ENCODE measurements around the gene APBA3. TPM values are rescaled to one million over a fixed set of nuclear protein-coding genes. Genes with fewer than 3 reads are reported as not detected.

APBA3 gene, protein sequence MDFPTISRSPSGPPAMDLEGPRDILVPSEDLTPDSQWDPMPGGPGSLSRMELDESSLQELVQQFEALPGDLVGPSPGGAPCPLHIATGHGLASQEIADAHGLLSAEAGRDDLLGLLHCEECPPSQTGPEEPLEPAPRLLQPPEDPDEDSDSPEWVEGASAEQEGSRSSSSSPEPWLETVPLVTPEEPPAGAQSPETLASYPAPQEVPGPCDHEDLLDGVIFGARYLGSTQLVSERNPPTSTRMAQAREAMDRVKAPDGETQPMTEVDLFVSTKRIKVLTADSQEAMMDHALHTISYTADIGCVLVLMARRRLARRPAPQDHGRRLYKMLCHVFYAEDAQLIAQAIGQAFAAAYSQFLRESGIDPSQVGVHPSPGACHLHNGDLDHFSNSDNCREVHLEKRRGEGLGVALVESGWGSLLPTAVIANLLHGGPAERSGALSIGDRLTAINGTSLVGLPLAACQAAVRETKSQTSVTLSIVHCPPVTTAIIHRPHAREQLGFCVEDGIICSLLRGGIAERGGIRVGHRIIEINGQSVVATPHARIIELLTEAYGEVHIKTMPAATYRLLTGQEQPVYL
- 10 to 100 TPM; 54.5 to 61.9 TPM for total RNA-seq

DNA sequence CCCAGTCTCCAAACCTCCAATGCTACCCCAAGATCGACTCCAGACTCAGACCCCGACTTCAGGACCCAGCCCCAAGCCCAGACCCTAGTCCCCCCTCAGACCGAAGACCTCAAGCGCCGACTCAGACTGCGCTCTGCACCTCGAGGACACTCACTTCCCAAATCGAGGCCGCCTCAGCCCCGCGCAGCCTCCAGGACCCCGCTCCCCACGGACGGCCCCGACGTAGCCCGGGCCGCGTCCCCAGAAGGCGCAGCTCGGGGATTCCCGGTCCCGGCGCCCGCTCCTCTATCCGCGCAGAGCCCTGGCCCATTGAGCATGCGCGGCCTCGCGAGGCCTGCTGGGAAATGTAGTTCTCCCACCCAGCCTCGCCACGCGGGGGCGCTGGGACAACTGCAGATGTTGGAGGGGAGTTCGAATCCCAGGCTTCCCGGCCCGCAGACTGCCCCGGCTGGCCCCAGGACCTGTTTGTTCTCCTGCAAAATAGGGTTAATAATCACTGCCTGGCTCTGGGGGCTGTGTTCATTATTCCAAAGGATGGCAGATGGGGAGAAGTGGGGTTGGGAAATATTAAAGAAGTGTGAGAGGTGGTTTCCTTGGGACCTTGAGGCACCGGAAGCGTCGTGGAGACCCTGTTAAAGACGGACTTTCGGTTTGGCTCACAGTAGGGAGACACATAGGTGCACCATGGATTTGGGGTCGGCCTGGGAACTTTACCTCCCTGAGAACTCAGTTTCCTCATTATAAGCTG is at the start of gene APBA3:
Gene APBA3 (minus strand): TSS at position 311 of the 748 bp plus-strand sequence. CDS start 1,428 bp downstream, outside the sequence.
- Mint-ChIP-seq H3K36me3 (peaks cover 10% of the 10 kb centered on the region), H3K27ac (peak within 1 kb of the TSS; percentile 100), H3K4me1 (peaks cover 21% of the 10 kb centered on the region), H3K4me3 (peak within 1 kb of the TSS; percentile 99), H3K27me3 (no peaks in the 10 kb centered on the region), H3K9me3 (peaks cover 1% of the 10 kb centered on the region)
- POLR2A ChIA-PET: interaction anchor here (0.6 to 4.1 kb wide), 8 partner anchors 18 to 554 kb away, joined by 3 to 54 read pairs (median 6); no protein-coding TSS in a partner anchor
- DNase-seq (peak; percentile 99), ATAC-seq (ENCODE audit: low read depth) (peak; percentile 55)

DNA sequence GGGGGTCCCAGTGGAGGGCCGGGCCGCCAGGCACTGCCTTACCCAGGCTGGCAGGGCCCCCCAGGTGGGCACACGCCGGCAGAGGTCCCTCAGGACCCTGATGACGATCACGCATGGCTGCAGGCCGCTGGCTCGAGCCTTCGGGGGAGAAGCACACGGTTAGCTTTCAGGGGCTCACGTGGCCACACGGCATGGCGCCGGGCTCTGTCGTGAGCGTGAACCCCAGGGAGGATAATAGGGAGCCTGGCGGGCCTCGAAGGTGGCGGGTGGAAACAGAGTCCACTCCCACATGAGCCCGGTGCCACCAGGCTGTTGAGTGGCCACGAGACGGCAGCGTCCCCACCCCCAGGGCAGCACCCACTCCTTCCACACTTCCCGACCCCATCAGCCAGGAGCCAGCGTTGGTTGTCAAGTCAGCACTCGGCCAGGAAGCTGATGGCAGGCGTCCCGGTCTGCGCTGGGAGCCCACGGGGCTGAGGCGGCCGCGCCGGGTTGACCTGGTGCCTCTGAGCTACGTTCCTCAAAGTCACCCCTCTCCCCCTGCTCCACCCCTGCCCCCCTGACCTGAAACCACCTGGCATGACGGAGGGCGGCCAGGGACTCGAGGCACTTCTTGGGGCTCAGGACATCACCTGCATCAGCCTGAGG is 49.3 kb upstream of the APBA3 start:
- no peaks in the 10 kb centered on the region for H3K27me3 Mint-ChIP-seq
- H3K27ac Mint-ChIP-seq: no peak overlapping the region
- peaks cover 31% of the 10 kb centered on the region for H3K4me1 Mint-ChIP-seq
- no peak for ATAC-seq (ENCODE audit: low read depth)
- peaks cover 2% of the 10 kb centered on the region for H3K9me3 Mint-ChIP-seq
- no peak overlapping the region for H3K4me3 Mint-ChIP-seq
- peaks cover 2% of the 10 kb centered on the region for H3K36me3 Mint-ChIP-seq
- POLR2A ChIA-PET: interaction anchor here (2.8 kb wide), 1 partner anchor 49 kb away, joined by 47 read pairs; the partner anchor contains the start of genes APBA3 and MRPL54
- DNase-seq: no peak

DNA sequence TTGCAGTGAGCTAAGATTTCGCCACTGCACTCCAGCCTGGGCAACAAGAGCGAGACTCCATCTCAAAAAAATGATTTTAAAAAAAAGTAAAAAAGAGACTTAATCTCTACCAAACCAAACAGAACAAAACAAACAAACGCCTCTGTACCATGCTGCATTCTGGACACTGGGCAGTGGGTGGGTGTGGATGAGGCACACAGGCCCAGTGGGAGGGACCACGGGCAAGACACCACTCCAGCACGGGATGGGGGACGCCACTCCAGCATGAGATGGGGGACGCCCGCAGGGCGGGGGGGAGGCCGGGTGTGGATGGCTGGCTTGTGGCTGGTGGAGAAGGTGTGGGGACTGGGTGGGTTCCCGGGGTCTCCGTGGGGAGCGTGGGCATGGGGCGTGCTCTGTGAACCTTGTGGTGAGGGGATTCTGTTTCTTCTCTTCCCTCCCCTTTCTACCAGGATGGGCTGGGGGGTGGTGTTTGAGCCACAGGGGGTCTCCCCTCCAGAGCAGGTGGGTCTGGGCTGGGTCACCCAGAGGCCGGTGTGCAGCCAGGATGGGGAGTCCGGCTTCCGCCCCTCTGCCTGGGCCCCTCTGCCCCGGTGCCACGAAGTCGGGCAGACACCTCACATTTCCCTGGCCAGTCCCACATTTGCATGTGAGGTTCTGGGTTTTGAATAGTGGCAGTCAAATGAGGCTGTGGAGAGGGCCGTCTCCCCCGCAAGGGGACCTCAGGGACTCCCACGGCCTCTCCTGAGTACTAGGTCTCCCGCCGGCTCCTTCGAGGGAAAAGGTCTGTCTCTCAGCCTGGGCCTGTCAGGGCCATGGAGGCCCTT is 48.6 kb upstream of the APBA3 start:
- no peak overlapping the region for H3K27ac Mint-ChIP-seq
- H3K4me1 Mint-ChIP-seq: peaks cover 33% of the 10 kb centered on the region

DNA sequence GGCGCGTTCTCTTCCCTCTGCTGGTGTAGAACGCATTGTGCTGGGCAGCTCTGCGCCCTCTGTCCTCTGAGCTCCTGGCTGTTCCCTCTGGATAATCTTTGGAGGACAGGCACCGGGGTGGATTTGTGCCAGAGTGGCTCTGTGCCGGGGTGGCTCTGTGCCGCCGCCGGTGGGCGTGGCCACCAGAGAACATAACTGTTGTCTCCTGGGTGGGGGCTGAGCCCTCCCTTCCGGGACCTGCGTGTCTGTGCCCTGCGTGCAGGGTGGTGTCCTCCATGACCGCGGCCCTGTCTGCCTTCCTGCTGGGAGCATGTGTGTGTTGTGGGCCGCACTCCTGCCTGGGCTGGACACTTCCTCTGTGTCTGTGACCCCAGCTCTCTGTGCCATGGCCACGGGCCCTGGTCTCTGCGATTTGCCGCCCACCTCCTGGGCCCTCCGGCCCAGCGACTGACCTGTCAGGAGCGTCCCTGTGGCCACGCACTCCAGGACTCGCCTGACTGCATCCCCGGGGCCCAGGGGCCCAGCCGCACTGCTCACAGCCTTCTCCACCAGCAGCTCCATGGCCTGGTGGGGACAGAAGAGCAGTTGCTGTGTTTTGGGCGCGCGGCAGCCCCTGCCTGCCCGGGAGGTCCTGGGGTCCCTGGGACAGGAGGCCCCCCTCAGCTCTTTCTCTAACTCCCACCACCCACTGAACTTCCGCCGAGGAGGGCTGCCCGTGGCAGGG is 47.1 kb upstream of the APBA3 start:
- Mint-ChIP-seq H3K9me3 (peaks cover 2% of the 10 kb centered on the region), H3K36me3 (no peaks in the 10 kb centered on the region), H3K4me1 (peaks cover 24% of the 10 kb centered on the region), H3K4me3 (no peak overlapping the region), H3K27ac (no peak overlapping the region), H3K27me3 (no peaks in the 10 kb centered on the region)
- POLR2A ChIA-PET: interaction anchor here (1.0 kb wide), 1 partner anchor 46 kb away, joined by 3 read pairs; no protein-coding TSS in a partner anchor
- DNase-seq (no peak), ATAC-seq (ENCODE audit: low read depth) (no peak)

More for the DNA sequence above, 48.6 kb upstream of the APBA3 start:
- POLR2A ChIA-PET: no interaction called here
- ATAC-seq (ENCODE audit: low read depth) (no peak), DNase-seq (no peak)
- Mint-ChIP-seq H3K9me3 (peaks cover 2% of the 10 kb centered on the region), H3K27me3 (no peaks in the 10 kb centered on the region), H3K36me3 (peaks cover 2% of the 10 kb centered on the region), H3K4me3 (no peak overlapping the region)

DNA sequence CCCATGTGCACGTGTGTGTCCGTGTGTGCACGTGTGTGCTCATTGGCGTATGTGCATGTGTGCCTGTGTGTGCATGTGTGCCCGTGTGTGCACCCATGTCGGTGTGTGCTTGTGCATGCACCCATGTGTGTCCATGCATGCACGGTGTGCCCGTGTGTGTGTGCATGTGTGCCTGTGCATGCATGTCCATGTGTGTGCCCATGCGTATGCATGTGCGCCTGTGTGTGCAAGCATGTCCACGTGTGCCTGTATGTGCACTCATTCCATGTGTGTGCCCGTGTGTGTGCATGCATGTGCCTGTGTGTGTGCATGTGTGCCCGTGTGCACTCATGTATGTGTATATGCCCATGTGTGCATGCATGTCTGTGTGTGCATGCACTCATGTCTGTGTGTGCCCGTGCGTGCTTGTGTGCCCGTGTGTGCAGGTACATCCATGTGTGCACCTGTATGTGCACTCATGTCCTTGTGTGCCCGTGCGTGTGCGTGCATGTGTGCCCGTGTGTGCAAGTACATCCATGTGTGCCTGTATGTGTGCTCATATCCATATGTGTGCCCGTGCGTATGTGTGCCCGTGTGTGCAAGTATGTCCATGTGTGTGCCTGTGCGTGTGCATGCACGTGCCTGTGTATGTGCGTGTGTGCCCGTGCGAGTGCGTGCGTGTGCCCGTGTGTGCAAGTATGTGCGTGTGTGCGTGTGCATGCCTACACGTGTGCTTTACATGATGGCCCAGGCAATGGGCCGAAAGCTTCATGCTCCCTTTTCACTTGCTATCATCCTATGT is 46.3 kb upstream of the APBA3 start:
- Mint-ChIP-seq H3K4me1 (peaks cover 21% of the 10 kb centered on the region), H3K36me3 (no peaks in the 10 kb centered on the region), H3K4me3 (no peak overlapping the region), H3K27ac (no peak overlapping the region), H3K9me3 (peaks cover 2% of the 10 kb centered on the region), H3K27me3 (no peaks in the 10 kb centered on the region)
- no peak for ATAC-seq (ENCODE audit: low read depth)
- no peak for DNase-seq
- POLR2A ChIA-PET: interaction anchor here (1.0 kb wide), 1 partner anchor 45 kb away, joined by 3 read pairs; no protein-coding TSS in a partner anchor

DNA sequence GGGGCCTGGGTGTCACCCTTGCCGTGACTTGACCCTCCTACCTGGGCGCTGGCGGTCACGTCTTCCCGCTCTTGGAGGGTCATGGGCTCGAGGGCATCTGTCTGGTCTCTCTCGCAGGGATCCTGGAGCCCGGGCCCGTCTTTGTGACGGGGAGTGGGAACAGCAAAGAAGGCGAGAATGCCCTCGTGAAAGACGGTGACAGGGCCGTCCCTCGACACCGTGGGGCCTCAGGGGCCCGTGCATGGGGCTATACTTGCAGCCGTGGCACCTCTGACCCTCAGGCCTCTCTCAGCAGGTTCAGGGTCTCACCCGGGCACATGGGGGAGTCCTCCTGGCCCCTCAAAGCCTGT is 45.6 kb upstream of the APBA3 start:
- H3K27me3 Mint-ChIP-seq: no peaks in the 10 kb centered on the region
- H3K4me1 Mint-ChIP-seq: peaks cover 14% of the 10 kb centered on the region
- DNase-seq: no peak
- POLR2A ChIA-PET: no interaction called here
- no peak overlapping the region for H3K4me3 Mint-ChIP-seq
- no peak for ATAC-seq (ENCODE audit: low read depth)
- H3K9me3 Mint-ChIP-seq: peaks cover 2% of the 10 kb centered on the region
- no peaks in the 10 kb centered on the region for H3K36me3 Mint-ChIP-seq
- H3K27ac Mint-ChIP-seq: no peak overlapping the region

DNA sequence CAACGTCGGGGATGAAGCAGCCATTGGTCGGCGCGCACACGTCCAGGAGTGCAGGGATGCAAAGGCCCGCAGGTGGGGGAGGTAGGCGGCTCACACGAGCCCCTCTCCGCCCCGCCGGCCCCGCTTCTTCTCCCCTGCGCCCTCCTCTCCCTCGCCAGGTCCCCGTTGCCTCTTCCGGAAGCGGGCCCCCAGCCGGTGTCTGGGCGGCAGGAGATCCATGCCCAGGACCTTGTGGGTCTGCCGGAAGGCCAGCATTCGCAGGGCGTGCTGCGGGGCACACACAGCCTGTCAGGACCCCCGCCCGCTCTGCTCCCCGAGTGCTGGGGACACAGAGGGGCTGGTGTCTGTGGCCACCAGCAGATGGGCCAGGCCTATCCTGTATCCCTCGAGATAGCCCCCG is 44.4 kb upstream of the APBA3 start:
- no peak overlapping the region for H3K27ac Mint-ChIP-seq
- H3K9me3 Mint-ChIP-seq: peaks cover 2% of the 10 kb centered on the region
- no peaks in the 10 kb centered on the region for H3K27me3 Mint-ChIP-seq
- H3K4me3 Mint-ChIP-seq: no peak overlapping the region
- POLR2A ChIA-PET: no interaction called here
- ATAC-seq (ENCODE audit: low read depth) (no peak), DNase-seq (no peak)
- H3K36me3 Mint-ChIP-seq: no peaks in the 10 kb centered on the region
- H3K4me1 Mint-ChIP-seq: peaks cover 19% of the 10 kb centered on the region

DNA sequence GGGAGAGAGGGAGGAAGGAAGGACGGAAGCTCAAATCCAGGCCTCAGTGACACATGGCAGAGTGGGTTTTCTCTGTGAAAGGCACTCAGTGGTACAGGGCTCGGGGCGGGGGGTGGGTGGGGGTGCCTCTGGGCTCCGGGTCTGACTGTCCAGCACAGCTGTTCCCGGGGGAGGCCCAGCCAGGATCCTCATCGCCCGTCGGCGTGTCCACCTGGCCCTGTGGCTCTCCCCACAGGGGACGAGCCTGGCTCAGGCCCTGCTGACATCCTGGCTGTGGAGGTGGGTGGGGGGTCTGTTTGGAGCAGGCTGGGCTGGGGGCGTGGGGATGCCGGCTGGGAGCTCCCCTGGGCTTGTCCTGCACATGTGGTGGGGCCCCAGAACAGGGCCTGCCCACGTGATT is 42.9 kb upstream of the APBA3 start:
- peaks cover 23% of the 10 kb centered on the region for H3K4me1 Mint-ChIP-seq
- H3K27ac Mint-ChIP-seq: no peak overlapping the region
- peaks cover 2% of the 10 kb centered on the region for H3K9me3 Mint-ChIP-seq
- POLR2A ChIA-PET: interaction anchor here (1.7 kb wide), 1 partner anchor 8 kb away, joined by 6 read pairs; no protein-coding TSS in a partner anchor
- DNase-seq: no peak
- no peaks in the 10 kb centered on the region for H3K36me3 Mint-ChIP-seq
- no peaks in the 10 kb centered on the region for H3K27me3 Mint-ChIP-seq
- no peak for ATAC-seq (ENCODE audit: low read depth)
- H3K4me3 Mint-ChIP-seq: no peak overlapping the region

DNA sequence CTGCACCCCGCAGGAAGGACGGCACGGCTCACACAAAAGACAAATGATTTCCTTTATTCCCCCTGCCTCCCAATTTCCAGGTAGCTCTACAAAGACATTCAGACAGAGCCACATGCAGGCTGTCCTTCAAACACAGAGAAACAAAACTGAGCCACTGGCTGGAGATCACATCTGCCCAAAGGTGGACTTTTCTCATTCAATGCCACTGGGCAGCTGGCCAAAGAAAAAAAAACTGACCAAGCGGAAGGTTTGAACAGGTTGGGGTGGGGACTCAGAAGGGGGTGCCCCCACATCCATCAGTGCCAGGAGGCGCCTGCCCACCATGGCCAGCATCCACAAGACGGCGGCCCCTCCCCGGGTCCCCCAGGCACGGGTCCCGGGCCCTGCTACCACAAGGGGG is 42.5 kb upstream of the APBA3 start:
- peaks cover 26% of the 10 kb centered on the region for H3K4me1 Mint-ChIP-seq
- H3K36me3 Mint-ChIP-seq: no peaks in the 10 kb centered on the region
- POLR2A ChIA-PET: interaction anchor here (1.7 kb wide), 1 partner anchor 9 kb away, joined by 6 read pairs; no protein-coding TSS in a partner anchor
- H3K27me3 Mint-ChIP-seq: peaks cover 2% of the 10 kb centered on the region
- peaks cover 2% of the 10 kb centered on the region for H3K9me3 Mint-ChIP-seq
- no peak for DNase-seq
- no peak for ATAC-seq (ENCODE audit: low read depth)
- H3K4me3 Mint-ChIP-seq: no peak overlapping the region
- H3K27ac Mint-ChIP-seq: no peak overlapping the region

DNA sequence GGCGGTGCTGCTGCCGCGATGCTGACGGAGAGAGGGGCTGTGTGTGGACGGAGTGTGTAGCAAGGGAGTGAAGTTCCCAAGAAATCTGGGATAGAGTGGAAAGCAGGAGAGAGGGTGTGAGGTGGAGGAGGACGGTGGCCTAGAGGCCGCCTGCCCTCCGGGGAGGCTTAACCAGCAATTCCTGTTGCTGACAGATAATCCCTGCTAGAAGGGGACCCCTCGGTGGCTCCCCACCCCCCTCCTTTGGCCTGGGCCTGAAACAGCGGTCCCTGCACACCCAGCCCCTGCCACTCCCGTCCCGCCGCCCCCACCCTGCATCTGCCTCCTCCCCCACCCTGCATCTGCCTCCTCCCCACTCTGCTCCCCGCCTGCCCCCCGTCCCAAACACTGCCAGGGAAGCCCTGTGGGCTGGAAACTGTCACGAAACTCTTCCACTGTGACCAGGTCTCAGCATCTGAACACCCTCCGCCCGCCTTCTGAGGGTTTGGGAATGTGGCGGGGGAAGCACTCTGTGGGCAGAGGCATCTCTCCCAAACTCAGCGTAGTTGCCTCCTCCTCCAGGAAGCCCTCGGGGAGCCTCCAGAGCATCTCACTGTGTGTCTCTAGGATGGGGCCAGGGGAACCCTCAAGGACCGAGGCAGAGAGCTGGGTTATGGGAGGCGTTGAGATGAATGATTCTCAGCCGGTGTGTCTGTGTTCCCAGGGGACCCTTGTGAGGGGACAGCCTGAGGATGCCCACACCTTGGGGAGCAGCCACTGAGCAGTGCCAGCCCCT is 41.8 kb upstream of the APBA3 start:
- H3K36me3 Mint-ChIP-seq: no peaks in the 10 kb centered on the region
- H3K27ac Mint-ChIP-seq: no peak overlapping the region
- no peak overlapping the region for H3K4me3 Mint-ChIP-seq
- peaks cover 2% of the 10 kb centered on the region for H3K9me3 Mint-ChIP-seq
- ATAC-seq (ENCODE audit: low read depth) (no peak), DNase-seq (no peak)
- peaks cover 28% of the 10 kb centered on the region for H3K4me1 Mint-ChIP-seq
- H3K27me3 Mint-ChIP-seq: peaks cover 2% of the 10 kb centered on the region
- POLR2A ChIA-PET: interaction anchor here (1.7 kb wide), 1 partner anchor 9 kb away, joined by 6 read pairs; no protein-coding TSS in a partner anchor

Data from activated naive CD8-positive, alpha-beta T cell treated with anti-CD3 and anti-CD28 coated beads, Interleukin-2, amount 10 ng/mL, durations not matched to agents 7 days and 5 days (primary cell).